ENCODE data around the gene SLC22A3.
"Not testable (repeated sequence)": the region's sequence is repeated elsewhere in the genome, so short reads cannot be mapped to it uniquely, and the experiment has no call there.

SLC22A3 gene

DNA sequence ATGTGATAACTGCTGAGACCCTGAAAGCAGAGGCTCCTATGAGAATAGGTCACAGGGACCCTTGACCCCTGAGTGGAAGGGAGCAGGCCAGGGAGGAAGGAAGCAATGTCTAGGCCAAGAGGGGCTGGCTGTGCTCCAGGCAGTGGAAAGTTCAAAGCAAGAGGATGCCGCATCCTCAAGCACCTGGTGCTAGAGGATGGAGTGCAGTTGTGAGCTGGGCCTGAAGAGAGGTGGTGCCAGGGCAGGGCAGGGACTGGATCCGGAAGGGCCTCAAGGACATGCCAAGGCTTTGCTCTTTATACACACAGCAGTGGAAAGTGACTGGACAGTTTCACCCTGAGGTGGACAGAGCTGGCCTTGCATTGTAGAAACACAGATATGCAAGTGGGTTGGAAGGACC lies 97.0 kb downstream of the SLC22A3 start:
- DNase-seq (ENCODE audit: low spot score): no peak

- no peak for DNase-seq (ENCODE audit: low spot score)
Observed at GRCh38 chr6:160447350-160447749, 99.2 kb downstream of the SLC22A3 start.

GRCh38 chr6:160449787-160450186 lies 101.6 kb downstream of the SLC22A3 start:
- not testable (repeated sequence) for DNase-seq (ENCODE audit: low spot score)

DNA sequence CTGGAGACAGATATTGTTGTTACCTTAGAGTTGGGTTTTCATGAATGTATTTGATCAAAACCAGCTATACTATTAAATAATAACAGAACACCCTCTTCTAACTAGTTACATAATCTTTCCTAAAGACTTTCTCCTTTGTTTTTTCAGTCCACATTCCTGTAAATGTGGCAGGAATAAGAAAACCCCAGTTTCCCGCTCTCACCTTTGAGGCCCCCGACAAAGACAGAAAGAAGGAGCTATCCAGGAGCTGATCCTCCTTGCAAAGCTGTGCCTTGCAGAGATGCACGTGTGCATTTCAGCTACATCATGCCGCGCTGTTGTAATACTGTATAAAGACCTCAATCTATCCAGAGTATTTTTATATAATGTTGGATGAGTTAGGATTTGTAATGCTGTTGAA lies 102.7 kb downstream of the SLC22A3 start:
- no peak for DNase-seq (ENCODE audit: low spot score)

- no peak for DNase-seq (ENCODE audit: low spot score)
Observed at GRCh38 chr6:160454303-160454702, 106.1 kb downstream of the SLC22A3 start.

DNA sequence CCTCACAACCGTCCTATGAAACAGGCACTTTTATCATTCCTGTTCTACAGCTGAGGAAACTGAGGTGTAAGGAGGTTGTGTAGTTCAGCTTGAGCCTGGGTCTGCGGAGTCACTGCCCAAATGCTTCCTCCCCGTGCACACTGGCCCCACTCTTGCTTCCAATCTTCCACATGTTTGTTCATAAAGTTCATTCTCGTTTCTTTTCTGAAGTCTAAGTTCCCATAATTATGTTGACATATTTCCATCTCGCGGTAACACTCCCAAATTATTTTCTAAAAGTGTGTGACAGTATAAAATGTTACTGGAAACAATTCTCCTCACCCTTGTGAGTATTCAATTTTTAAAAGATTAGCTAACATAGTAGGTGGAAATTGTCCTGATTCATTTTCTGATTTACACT lies 106.9 kb downstream of the SLC22A3 start:
- DNase-seq (ENCODE audit: low spot score): no peak

- peak; percentile 68 for DNase-seq (ENCODE audit: low spot score)
Observed at GRCh38 chr6:160455541-160456213, 107.5 kb downstream of the SLC22A3 start.

DNA sequence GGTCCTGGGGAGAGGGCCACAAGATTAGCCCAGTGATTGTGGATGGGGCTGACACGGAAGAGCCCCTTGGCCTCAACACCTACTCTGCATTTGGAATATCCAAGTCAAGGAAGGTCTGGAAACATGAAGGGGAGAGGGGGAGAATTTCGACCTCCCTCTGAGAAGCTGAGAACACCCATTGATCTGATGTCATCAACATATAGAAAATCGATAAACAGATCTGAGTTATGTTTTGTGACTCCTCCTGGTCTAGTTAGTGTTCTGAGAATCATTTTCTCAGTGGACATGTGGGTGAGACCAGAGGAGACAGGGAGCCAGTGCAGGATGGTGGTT lies 108.0 kb downstream of the SLC22A3 start:
- no peak for DNase-seq (ENCODE audit: low spot score)

GRCh38 chr6:160457823-160458222 lies 109.6 kb downstream of the SLC22A3 start:
- no peak for DNase-seq (ENCODE audit: low spot score)

GRCh38 chr6:160461641-160462040 lies 113.5 kb downstream of the SLC22A3 start:
- DNase-seq (ENCODE audit: low spot score): no peak

DNA sequence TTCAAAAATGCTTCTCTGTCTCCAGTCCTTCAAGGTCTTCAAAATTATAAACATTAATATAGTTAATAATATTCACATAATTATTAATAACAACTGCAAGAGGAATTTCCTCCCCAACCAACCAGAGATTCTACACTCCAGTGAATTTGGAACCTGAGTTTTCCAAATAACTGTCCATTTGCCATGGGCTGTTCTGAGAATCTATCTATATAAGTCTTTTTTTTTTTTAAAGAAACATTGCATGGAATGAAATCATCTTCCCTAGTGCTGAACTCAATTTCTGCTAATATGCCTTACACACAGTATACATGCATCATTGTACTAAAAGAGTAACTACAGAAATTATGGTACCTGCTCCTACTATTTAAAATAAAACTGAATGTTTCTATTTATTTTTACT lies 113.9 kb downstream of the SLC22A3 start:
- no peak for DNase-seq (ENCODE audit: low spot score)

DNA sequence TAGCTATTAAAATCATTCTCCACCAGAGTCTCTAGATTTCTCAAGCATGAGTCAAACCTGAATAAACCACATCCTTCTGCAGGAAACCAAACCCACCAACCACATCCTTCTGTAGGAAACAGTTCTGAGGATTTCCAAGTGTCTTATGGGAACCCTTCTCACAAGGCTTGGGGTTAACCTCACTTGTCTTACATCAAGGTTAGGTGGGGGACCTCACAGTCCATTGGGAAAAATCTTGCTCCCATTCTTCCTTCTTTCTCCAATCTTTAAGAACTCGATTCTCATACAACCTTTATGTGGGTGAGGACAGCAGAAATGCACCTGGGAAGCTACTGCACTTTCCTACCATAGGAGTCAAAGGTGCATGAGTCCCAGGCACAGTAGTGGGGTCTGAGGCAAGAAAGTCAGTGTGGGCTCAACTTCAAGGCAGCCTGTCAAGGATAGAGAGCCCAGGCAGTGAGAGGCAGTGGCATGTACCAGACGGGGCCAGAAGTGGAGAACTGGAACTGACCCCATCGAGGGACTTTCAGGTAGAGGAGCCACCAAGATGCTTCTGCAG lies 114.5 kb downstream of the SLC22A3 start:
- peak; percentile 64 for DNase-seq (ENCODE audit: low spot score)

DNA sequence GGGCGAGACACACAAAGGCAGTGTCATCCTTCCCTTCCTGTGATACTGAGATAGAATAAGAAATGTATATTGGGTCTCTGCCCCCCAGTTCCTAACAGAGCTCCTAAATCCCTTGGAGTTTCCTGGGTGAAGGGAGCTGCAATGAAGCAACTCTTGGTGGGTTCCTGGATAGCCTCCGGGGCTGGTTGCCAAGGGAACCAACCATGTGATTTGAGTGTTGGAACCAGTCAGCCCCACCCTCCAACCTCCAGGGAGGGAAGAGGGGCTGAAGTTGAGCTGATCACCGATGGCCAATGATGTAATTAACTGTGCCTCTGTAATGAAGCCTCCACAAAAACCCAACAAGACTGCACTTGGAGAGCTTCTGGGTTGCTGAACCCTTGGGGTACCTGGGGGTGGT lies 116.6 kb downstream of the SLC22A3 start:
- DNase-seq (ENCODE audit: low spot score): no peak

- DNase-seq (ENCODE audit: low spot score): not testable (repeated sequence)
Observed at GRCh38 chr6:160467261-160467871, 119.2 kb downstream of the SLC22A3 start.

- no peak for DNase-seq (ENCODE audit: low spot score)
Observed at GRCh38 chr6:160469153-160469552, 121.0 kb downstream of the SLC22A3 start.

GRCh38 chr6:160476056-160476455 lies 127.9 kb downstream of the SLC22A3 start:
- DNase-seq (ENCODE audit: low spot score): not testable (repeated sequence)

DNA sequence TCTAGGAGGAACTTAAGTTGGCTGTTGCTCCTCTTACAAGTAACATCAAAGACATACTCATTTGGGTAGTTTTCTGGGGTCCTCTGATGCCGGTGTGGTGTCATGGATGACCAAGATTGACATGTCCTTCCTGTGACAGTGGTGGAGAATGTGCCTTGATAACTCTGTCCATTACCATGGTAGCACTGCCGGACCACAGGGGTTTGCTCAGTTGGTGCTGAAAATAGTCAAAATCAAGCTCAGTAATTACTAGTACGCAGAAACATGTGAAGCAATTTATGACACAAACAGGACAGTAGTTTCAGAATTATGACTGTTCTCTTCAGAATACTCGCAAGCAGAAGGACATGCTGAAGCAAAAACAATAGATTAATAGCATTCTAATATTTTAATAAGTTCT lies 128.9 kb downstream of the SLC22A3 start:
- not testable (repeated sequence) for DNase-seq (ENCODE audit: low spot score)

DNA sequence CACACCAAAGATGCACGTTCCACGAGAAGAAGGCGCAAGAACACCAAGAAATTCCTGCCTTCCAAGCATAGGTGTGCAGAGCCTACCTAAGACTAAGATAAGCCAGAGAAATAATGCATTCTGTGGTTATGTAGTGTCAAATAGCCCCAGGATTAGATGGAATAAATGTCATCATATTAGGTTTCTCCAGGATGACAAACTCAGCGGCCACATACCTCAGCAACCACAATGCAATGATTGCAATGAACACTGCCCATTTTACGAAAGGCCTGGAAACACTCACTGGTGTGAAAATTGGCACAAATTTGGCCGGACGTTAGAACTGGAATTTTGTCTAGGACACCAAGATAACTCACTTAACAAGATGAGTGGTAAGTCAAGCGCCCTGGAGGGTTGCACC lies 129.7 kb downstream of the SLC22A3 start:
- DNase-seq (ENCODE audit: low spot score): no peak

DNA sequence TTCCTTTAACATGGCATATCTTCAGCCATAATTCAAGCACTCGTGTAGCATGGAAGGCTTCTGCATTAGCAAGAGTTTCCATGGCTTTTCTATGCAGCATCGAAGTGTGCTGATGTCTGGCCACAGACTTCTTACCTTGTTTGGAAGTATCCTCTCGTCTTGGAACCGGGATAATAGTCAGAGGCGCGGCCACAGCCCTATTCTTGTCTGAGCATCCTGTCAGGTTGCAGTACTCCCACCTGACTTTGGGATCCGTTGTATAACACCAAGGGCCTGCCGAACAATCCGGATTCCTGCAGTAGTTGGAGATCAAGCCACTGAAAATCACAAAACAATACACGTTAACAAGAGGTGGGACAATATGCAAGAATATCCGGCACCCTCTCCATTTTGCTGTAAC lies 138.9 kb downstream of the SLC22A3 start:
- no peak for DNase-seq (ENCODE audit: low spot score)

GRCh38 chr6:160489091-160489490 lies 140.9 kb downstream of the SLC22A3 start:
- no peak for DNase-seq (ENCODE audit: low spot score)

DNA sequence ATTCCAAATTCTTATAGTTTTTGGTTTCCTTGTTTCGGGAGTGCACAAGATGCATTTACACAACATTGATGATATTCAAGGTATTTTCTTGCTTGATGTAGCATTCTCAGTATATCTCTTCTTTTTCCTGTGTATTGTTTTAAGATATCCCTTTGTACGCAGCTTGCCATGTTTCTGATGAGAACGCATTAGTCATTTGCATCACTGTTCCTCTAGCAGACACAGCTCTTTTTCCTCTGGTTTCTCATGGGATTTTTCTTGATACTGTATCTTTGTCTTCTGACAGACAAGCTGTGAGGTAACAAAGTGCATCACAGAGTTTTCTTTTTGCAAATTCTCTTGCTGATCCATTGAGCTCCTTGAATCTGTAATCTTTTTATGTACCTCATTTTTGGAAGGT lies 146.4 kb downstream of the SLC22A3 start:
- DNase-seq (ENCODE audit: low spot score): no peak

DNA sequence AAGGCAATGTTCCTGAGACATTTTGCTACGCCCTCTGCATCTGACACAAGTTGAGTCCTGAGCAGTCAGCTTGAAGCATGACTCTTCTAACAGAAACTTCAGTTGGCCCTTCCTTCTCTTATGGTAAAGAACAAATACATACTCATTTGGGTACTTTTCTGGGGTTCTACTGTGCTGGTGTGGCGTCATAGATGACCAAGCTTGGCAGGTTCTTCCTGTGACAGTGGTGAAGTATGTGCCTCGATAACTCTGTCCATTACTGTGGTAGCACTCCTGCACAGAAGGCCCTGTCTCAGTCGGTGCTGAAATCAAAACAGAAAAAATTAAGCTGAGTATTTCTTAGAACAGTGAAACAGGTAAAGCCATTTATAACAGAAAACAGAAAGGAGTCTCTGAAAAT lies 152.5 kb downstream of the SLC22A3 start:
- no peak for DNase-seq (ENCODE audit: low spot score)

All from hepatic stellate cell (primary cell).